ENCODE results near the gene KLHL18.
"Not testable (repeated sequence)": the region's sequence is repeated elsewhere in the genome, so short reads cannot be mapped to it uniquely, and the experiment has no call there.

Gene KLHL18

GRCh38 chr3:47273564-47273963, 9.2 kb upstream of the KLHL18 start:
- no peak for DNase-seq (ENCODE audit: low read depth in 1 of 2, low spot score in 1 of 2)

- no peak for DNase-seq (ENCODE audit: low read depth in 1 of 2, low spot score in 1 of 2)
Measured at GRCh38 chr3:47274652-47275051, 8.1 kb upstream of the KLHL18 start.

- no peak for DNase-seq (ENCODE audit: low read depth in 1 of 2, low spot score in 1 of 2)
Measured at GRCh38 chr3:47276558-47276957, 6.2 kb upstream of the KLHL18 start.

GRCh38 chr3:47280519-47280918, 2.2 kb upstream of the KLHL18 start:
- DNase-seq (ENCODE audit: low read depth in 1 of 2, low spot score in 1 of 2), result no peak

GRCh38 chr3:47283193-47283537, 421 bp downstream of the KLHL18 start:
- no peak for DNase-seq (ENCODE audit: low read depth in 1 of 2, low spot score in 1 of 2)

GRCh38 chr3:47283591-47284364, 1.0 kb downstream of the KLHL18 start:
- no peak for DNase-seq (ENCODE audit: low read depth in 1 of 2, low spot score in 1 of 2)

GRCh38 chr3:47288966-47289910, 6.5 kb downstream of the KLHL18 start:
- no peak for DNase-seq (ENCODE audit: low read depth in 1 of 2, low spot score in 1 of 2)

GRCh38 chr3:47291158-47291753, 8.5 kb downstream of the KLHL18 start:
- no peak for DNase-seq (ENCODE audit: low read depth in 1 of 2, low spot score in 1 of 2)

GRCh38 chr3:47291754-47292420, 9.1 kb downstream of the KLHL18 start:
- not testable (repeated sequence) for DNase-seq (ENCODE audit: low read depth in 1 of 2, low spot score in 1 of 2)

- no peak for DNase-seq (ENCODE audit: low read depth in 1 of 2, low spot score in 1 of 2)
Measured at GRCh38 chr3:47293822-47294221, 11.1 kb downstream of the KLHL18 start.

- DNase-seq (ENCODE audit: low read depth in 1 of 2, low spot score in 1 of 2), result no peak
Measured at GRCh38 chr3:47294392-47294791, 11.6 kb downstream of the KLHL18 start.

GRCh38 chr3:47295322-47295721, 12.6 kb downstream of the KLHL18 start:
- DNase-seq (ENCODE audit: low read depth in 1 of 2, low spot score in 1 of 2), result no peak

GRCh38 chr3:47295976-47296375, 13.2 kb downstream of the KLHL18 start:
- DNase-seq (ENCODE audit: low read depth in 1 of 2, low spot score in 1 of 2), result no peak

- DNase-seq (ENCODE audit: low read depth in 1 of 2, low spot score in 1 of 2), result no peak
Measured at GRCh38 chr3:47296562-47297302, 14.0 kb downstream of the KLHL18 start.

GRCh38 chr3:47298439-47298838, 15.7 kb downstream of the KLHL18 start:
- DNase-seq (ENCODE audit: low read depth in 1 of 2, low spot score in 1 of 2), result no peak

- no peak for DNase-seq (ENCODE audit: low read depth in 1 of 2, low spot score in 1 of 2)
Measured at GRCh38 chr3:47299381-47300318, 16.9 kb downstream of the KLHL18 start.

- no peak for DNase-seq (ENCODE audit: low read depth in 1 of 2, low spot score in 1 of 2)
Measured at GRCh38 chr3:47301456-47301855, 18.7 kb downstream of the KLHL18 start.

- no peak for DNase-seq (ENCODE audit: low read depth in 1 of 2, low spot score in 1 of 2)
Measured at GRCh38 chr3:47306022-47306421, 23.3 kb downstream of the KLHL18 start.

GRCh38 chr3:47309231-47309630, 26.5 kb downstream of the KLHL18 start:
- DNase-seq (ENCODE audit: low read depth in 1 of 2, low spot score in 1 of 2), result not testable (repeated sequence)

All from stimulated activated CD4-positive, alpha-beta T cell treated with anti-CD3 and anti-CD28 coated beads, Interleukin-15, amount 100 ng/mL, for 1 hour (primary cell).